Duodenal mucosa (tissue), 2 donors: Measurements from ENCODE around the gene KCNJ5.

ENCODE experiments used
- H3K27ac ChIP-seq: one replicate; pipeline ENCODE4 v1.7.0; 2013; ENCODE audit warnings: low read depth, low read length
- H3K27me3 ChIP-seq, 2 donors: one replicate each; pipeline ENCODE4 v1.7.0; 2013; ENCODE audit warnings: low read length in 2 of 2, control low read depth in 1 of 2; ENCODE audit not compliant: insufficient read depth in 2 of 2, control insufficient read depth in 1 of 2
- H3K36me3 ChIP-seq, 2 donors: one replicate each; pipeline ENCODE4 v1.7.0; 2013; ENCODE audit warnings: low read length in 2 of 2, control low read depth in 1 of 2; ENCODE audit not compliant: insufficient read depth in 2 of 2, control insufficient read depth in 1 of 2
- H3K4me1 ChIP-seq, 2 donors: one replicate each; pipeline ENCODE4 v1.7.0; 2013; ENCODE audit warnings: low read length in 2 of 2, control low read depth in 1 of 2; ENCODE audit not compliant: insufficient read depth in 2 of 2, control insufficient read depth in 1 of 2
- H3K4me3 ChIP-seq, 2 donors: one replicate each; pipeline ENCODE4 v1.7.0; 2013; ENCODE audit warnings: low read length in 2 of 2, low read depth in 1 of 2
- H3K9ac ChIP-seq, 2 donors: one replicate each; pipeline ENCODE4 v1.7.0; 2013; ENCODE audit warnings: low read length in 2 of 2, low read depth in 1 of 2
- H3K9me3 ChIP-seq, 2 donors: one replicate each; pipeline ENCODE4 v1.7.0; 2013; ENCODE audit warnings: low read length in 2 of 2, control low read depth in 1 of 2; ENCODE audit not compliant: control insufficient read depth in 1 of 2

The KCNJ5 gene

DNA sequence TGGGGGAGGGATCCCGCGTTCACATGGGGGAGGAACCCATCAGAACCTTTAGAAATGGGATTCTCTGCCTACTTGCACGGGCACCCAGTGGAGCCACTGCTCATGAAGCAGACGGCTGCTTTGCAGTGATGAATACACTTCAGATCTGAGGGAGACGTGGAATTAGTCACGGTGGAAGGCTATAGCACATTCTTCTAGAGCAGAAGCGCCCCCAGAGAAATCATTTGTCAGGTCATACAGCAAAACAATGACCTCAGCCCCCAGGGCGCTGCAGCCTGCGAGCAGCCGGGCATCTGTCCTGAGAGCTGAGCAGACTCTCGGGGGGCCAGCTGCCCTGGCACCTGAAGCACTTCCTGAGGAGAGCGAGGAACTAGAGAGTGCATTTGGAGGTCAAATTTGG is 38.8 kb downstream of the KCNJ5 start:
- Histone ChIP-seq H3K9me3 (no peaks in the 10 kb centered on the region), H3K36me3 (no peaks in the 10 kb centered on the region), H3K4me1 (peaks cover 7 to 9% of the 10 kb centered on the region in 2 donors), H3K27me3 (no peaks in the 10 kb centered on the region), H3K9ac (no peak overlapping the region), H3K27ac (no peak overlapping the region), H3K4me3 (no peak overlapping the region)

GRCh38 chr11:128931066-128931465 is 39.9 kb downstream of the KCNJ5 start:
- no peaks in the 10 kb centered on the region for H3K36me3 ChIP-seq
- H3K4me3 ChIP-seq: no peak overlapping the region
- no peaks in the 10 kb centered on the region for H3K27me3 ChIP-seq
- H3K9ac ChIP-seq: no peak overlapping the region
- H3K9me3 ChIP-seq: no peaks in the 10 kb centered on the region
- H3K27ac ChIP-seq: no peak overlapping the region
- peaks cover 7 to 9% of the 10 kb centered on the region in 2 donors for H3K4me1 ChIP-seq

DNA sequence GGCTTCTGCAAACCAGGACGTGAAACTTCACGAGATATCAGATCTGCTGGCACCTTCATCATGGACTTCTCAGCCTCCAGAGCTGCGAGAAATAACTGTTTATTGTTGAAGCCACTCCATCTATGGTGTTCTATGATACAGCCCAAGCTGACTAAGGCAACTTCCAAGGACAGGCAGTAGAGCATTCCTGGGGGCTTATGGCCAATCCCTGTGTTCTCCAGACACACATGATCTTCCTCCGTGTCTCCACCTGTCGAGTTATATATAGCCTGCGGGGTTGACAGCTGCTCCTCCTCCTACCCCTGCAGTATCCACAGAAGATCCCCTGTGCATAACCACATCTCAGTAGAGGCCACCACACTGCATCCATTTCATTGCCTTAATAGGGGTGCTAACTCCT is 40.5 kb downstream of the KCNJ5 start:
- Histone ChIP-seq H3K27me3 (no peaks in the 10 kb centered on the region), H3K4me1 (peaks cover 7 to 9% of the 10 kb centered on the region in 2 donors), H3K9me3 (no peaks in the 10 kb centered on the region), H3K36me3 (no peaks in the 10 kb centered on the region), H3K4me3 (no peak overlapping the region), H3K9ac (no peak overlapping the region), H3K27ac (no peak overlapping the region)

- Histone ChIP-seq H3K4me3 (no peak overlapping the region), H3K27ac (no peak overlapping the region), H3K9me3 (no peaks in the 10 kb centered on the region), H3K4me1 (peaks cover 0 to under 1% of the 10 kb centered on the region in 2 donors), H3K27me3 (no peaks in the 10 kb centered on the region), H3K36me3 (no peaks in the 10 kb centered on the region), H3K9ac (no peak overlapping the region)
Observed at GRCh38 chr11:128933481-128934178, 42.5 kb downstream of the KCNJ5 start.

GRCh38 chr11:128934351-128934750 is 43.2 kb downstream of the KCNJ5 start:
- Histone ChIP-seq H3K4me3 (no peak overlapping the region), H3K9ac (no peak overlapping the region), H3K36me3 (no peaks in the 10 kb centered on the region), H3K27ac (no peak overlapping the region), H3K27me3 (no peaks in the 10 kb centered on the region), H3K4me1 (no peaks in the 10 kb centered on the region), H3K9me3 (no peaks in the 10 kb centered on the region)

DNA sequence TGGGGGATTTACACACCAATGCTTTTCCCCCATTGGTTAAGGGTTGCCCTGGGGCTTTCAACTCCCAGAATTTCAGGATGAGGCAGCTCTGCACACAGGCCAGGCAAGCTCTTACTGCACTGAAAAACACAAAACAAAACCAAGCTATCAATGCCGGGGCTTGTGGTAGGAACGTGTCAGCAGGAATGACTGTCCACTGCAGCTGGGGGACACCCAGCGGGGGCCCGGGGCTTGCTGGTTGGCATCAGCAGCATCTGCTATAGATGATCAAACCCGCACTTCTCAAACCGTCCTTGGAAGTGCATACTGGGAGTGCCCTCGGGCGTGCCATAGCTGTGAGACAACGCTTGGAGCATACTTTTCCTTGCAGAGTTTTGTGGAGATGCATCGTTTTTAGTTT is 43.8 kb downstream of the KCNJ5 start:
- H3K9ac ChIP-seq: no peak overlapping the region
- H3K27me3 ChIP-seq: no peaks in the 10 kb centered on the region
- no peaks in the 10 kb centered on the region for H3K36me3 ChIP-seq
- no peak overlapping the region for H3K4me3 ChIP-seq
- no peak overlapping the region for H3K27ac ChIP-seq
- H3K9me3 ChIP-seq: no peaks in the 10 kb centered on the region
- no peaks in the 10 kb centered on the region for H3K4me1 ChIP-seq

GRCh38 chr11:128936606-128937251 is 45.6 kb downstream of the KCNJ5 start:
- Histone ChIP-seq H3K9ac (no peak overlapping the region), H3K36me3 (no peaks in the 10 kb centered on the region), H3K9me3 (no peaks in the 10 kb centered on the region), H3K4me1 (no peaks in the 10 kb centered on the region), H3K4me3 (no peak overlapping the region), H3K27me3 (no peaks in the 10 kb centered on the region), H3K27ac (no peak overlapping the region)

DNA sequence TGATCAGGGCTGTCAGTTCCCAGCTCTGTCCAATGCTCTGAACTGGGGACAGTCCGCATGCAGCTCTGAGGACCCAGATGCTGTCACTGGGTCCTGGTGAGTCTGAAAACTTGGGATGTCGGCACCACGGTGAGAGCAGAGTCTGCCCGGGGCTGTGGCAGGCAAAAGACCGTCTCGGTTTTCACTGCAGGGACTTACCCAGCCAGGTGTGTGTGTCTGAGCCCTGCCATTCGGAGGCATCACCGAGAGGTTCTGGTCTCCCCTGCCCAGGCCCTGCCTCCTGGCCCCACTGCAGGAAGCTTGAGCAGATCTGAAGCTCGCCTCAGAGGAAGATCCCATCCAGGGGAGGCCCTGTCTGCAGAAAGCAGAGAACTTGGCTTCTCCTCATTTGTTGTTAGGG is 46.3 kb downstream of the KCNJ5 start:
- H3K27ac ChIP-seq: no peak overlapping the region
- no peaks in the 10 kb centered on the region for H3K4me1 ChIP-seq
- H3K36me3 ChIP-seq: no peaks in the 10 kb centered on the region
- no peak overlapping the region for H3K9ac ChIP-seq
- no peak overlapping the region for H3K4me3 ChIP-seq
- H3K9me3 ChIP-seq: no peaks in the 10 kb centered on the region
- H3K27me3 ChIP-seq: no peaks in the 10 kb centered on the region

DNA sequence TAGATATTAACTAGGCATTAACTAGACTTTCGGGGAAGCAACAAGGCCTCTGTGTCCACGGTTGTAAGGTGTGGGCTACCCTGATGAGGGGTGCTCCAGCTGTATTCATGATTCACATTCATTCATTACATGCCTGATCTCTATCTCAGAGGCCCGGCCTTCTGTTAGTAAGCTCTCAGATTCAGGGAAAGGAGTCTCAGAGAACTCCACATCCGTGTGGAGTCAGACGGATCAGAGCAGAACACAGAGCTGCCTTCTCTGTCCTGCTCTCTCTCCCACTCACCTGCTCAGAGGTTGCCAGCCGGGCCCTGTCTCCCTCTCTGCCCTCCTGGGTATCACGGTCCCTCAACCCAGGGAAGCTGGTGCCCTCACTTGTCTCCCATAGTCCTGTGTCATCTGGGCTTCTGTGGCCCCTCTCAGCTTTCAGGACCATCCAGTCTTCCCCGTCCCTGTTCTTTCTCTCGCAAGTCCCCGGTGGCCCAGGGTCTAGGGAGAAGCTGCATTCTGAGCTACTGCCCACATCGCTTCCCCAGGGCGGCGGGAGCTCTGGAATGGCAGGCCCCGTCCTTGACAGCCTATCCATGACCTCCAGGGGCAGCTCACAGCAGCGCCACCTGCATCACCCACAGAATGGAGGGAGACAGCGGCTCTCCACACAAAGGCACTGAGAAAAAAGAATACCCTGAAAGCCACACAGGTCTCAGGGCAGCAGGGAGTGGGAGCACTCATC is 47.2 kb downstream of the KCNJ5 start:
- H3K4me3 ChIP-seq: no peak overlapping the region
- no peaks in the 10 kb centered on the region for H3K9me3 ChIP-seq
- H3K9ac ChIP-seq: no peak overlapping the region
- no peaks in the 10 kb centered on the region for H3K36me3 ChIP-seq
- no peaks in the 10 kb centered on the region for H3K27me3 ChIP-seq
- H3K27ac ChIP-seq: no peak overlapping the region
- H3K4me1 ChIP-seq: no peaks in the 10 kb centered on the region

- Histone ChIP-seq H3K4me3 (no peak overlapping the region), H3K27me3 (no peaks in the 10 kb centered on the region)
Observed at GRCh38 chr11:128939591-128939990, 48.4 kb downstream of the KCNJ5 start.

More at GRCh38 chr11:128939591-128939990, 48.4 kb downstream of the KCNJ5 start:
- Histone ChIP-seq H3K4me1 (no peaks in the 10 kb centered on the region), H3K9me3 (no peaks in the 10 kb centered on the region), H3K27ac (no peak overlapping the region), H3K36me3 (no peaks in the 10 kb centered on the region), H3K9ac (no peak overlapping the region)
